ENCODE results near the gene SHC2. TPM values are rescaled to one million over a fixed set of nuclear protein-coding genes. Genes with fewer than 3 reads are reported as not detected.
A peak's percentile ranks its signal among the peaks of the same experiment; 100 is the strongest.

Gene SHC2
- total and polyA plus RNA-seq, 9 of the 15 experiments (the other 6 are each of a cell fraction or from before 2014, with no cell fraction given) = 0.14 to 0.36 (median 0.17) TPM; not detected in 5

- TF ChIP-seq EGR1 (conservative IDR thresholded peaks at IDR 0.05) (0 out of 2 replicates have a peak, but pooled peaks have one; percentile 12), ZNF695 (CRISPR knock-in tag; IDR thresholded peaks at IDR 0.05) (no peak)
- CTCF ChIA-PET (ENCODE audit: low intra/inter-chr PET ratio) = no interaction called here
- Histone ChIP-seq H3K9me3 (replicated peaks; ENCODE audit: control insufficient read depth, insufficient read depth, low read depth, low read length) (no peaks in the 10 kb centered on the region), H2AFZ (ENCODE audit: low read depth, low read length) (no peak overlapping the region), H3K79me2 (ENCODE audit: control insufficient read depth, insufficient read depth, low read length) (no peaks in the 10 kb centered on the region), H3K4me2 (ENCODE audit: insufficient read depth, low read length) (no peak overlapping the region), H3K4me1 (replicated peaks in 1 of 2; ENCODE audit: control insufficient read depth in 2 of 2, insufficient read depth in 2 of 2, low read length in 2 of 2) (peaks cover 3 to 68% of the 10 kb centered on the region in 2 experiments; a peak in 2 of 5 replicates), H3K27me3 (ENCODE audit: control insufficient read depth in 2 of 2, insufficient read depth in 2 of 2, low read length in 2 of 2) (peaks cover 31 to 66% of the 10 kb centered on the region in 2 experiments; a peak in 4 of 5 replicates), H4K20me1 (replicated peaks; ENCODE audit: control insufficient read depth, insufficient read depth, low read length) (0 out of 2 replicates have a peak, but pooled peaks cover 9% of the 10 kb centered on the region), H3K9ac (ENCODE audit: insufficient read depth in 1 of 2, low read depth in 2 of 2, low read length in 2 of 2) (no peak overlapping the region), H3K36me3 (ENCODE audit: control insufficient read depth, insufficient read depth, low read length) (no peaks in the 10 kb centered on the region), H3K4me3 (0 out of 2 replicates have a peak overlapping the region, but pooled peaks have one; percentile 15), H3K9me1 (ENCODE audit: control insufficient read depth, insufficient read depth, low read length) (no peaks in the 10 kb centered on the region), H3K27ac (ENCODE audit: extremely low read depth, low read depth, low read length) (no peak overlapping the region)
- DNase-seq (ENCODE audit: extremely low read depth in 1 of 4, low spot score in 3 of 4) (peak in 2 of 4 experiments; percentile 79 to 81), FAIRE-seq (no peak), ATAC-seq (no peak)
- intact Hi-C loops (cut with micrococcal nuclease) = no loop called here
- in situ Hi-C loops (cut with MboI) = no loop called here
- BruUV-seq (replicated peaks) = no TSS peak
- POLR2A ChIA-PET = no interaction called here
- WGBS (ENCODE audit: insufficient coverage, low coverage, missing lambda C conversion rate) = 0% methylated on average over 6 of the region's 30 CpGs
These were observed 52.4 kb downstream of the SHC2 start for GRCh38 chr19:408441-408901.

GRCh38 chr19:407511-408440, 53.1 kb downstream of the SHC2 start:
- intact Hi-C loops (cut with micrococcal nuclease) (no loop called here), in situ Hi-C loops (cut with MboI) (no loop called here)
- TF ChIP-seq SP1 (CRISPR knock-in tag; IDR thresholded peaks at IDR 0.05) (no peak), USF2 (CRISPR knock-in tag; IDR thresholded peaks at IDR 0.05) (peak; percentile 24; the same call in 1 of the 2 replicates), ATF1 (CRISPR knock-in tag; IDR thresholded peaks at IDR 0.05) (no peak), ATF1 (tag; IDR thresholded peaks at IDR 0.05) (no peak), ZNF699 (CRISPR knock-in tag; IDR thresholded peaks at IDR 0.05; ENCODE audit: insufficient replicate concordance) (no peak), ZNF316 (IDR thresholded peaks at IDR 0.05) (no peak), ZKSCAN3 (CRISPR knock-in tag; IDR thresholded peaks at IDR 0.05) (no peak), USF1 (CRISPR knock-in tag; IDR thresholded peaks at IDR 0.05) (0 out of 2 replicates have a peak, but pooled peaks have one; percentile 16), BHLHE40 (IDR thresholded peaks at IDR 0.05; ENCODE audit: low read length) (peak; percentile 12; the same call in 1 of the 2 replicates)
- no TSS peak for BruUV-seq (replicated peaks)
- H3K9me3 ChIP-seq (replicated peaks; ENCODE audit: control insufficient read depth, insufficient read depth, low read depth, low read length) = no peaks in the 10 kb centered on the region
- no peaks in the 10 kb centered on the region for H3K79me2 ChIP-seq (ENCODE audit: control insufficient read depth, insufficient read depth, low read length)
- no peak overlapping the region for H3K4me2 ChIP-seq (ENCODE audit: insufficient read depth, low read length)
- no peak overlapping the region for H3K27ac ChIP-seq (ENCODE audit: extremely low read depth, low read depth, low read length)
- H2AFZ ChIP-seq (ENCODE audit: low read depth, low read length) = no peak overlapping the region
- H3K36me3 ChIP-seq (ENCODE audit: control insufficient read depth, insufficient read depth, low read length) = no peaks in the 10 kb centered on the region
- no peak overlapping the region for H3K4me3 ChIP-seq
- no peaks in the 10 kb centered on the region for H3K9me1 ChIP-seq (ENCODE audit: control insufficient read depth, insufficient read depth, low read length)
- DNase-seq (ENCODE audit: extremely low read depth in 1 of 4, low spot score in 3 of 4) (no peak), FAIRE-seq (no peak), ATAC-seq (no peak)
- 19% methylated on average over 36 of the region's 70 CpGs for WGBS (ENCODE audit: insufficient coverage, low coverage, missing lambda C conversion rate)
- peaks cover 31 to 71% of the 10 kb centered on the region in 2 experiments; a peak in 4 of 5 replicates for H3K27me3 ChIP-seq (ENCODE audit: control insufficient read depth in 2 of 2, insufficient read depth in 2 of 2, low read length in 2 of 2)
- ChIA-PET CTCF (ENCODE audit: low intra/inter-chr PET ratio) (no interaction called here), POLR2A (interaction anchor here (1.0 kb wide), 1 partner anchor 41 kb away, joined by 3 read pairs; no protein-coding TSS in a partner anchor)
- H4K20me1 ChIP-seq (replicated peaks; ENCODE audit: control insufficient read depth, insufficient read depth, low read length) = 0 out of 2 replicates have a peak, but pooled peaks cover 14% of the 10 kb centered on the region
- H3K9ac ChIP-seq (ENCODE audit: insufficient read depth in 1 of 2, low read depth in 2 of 2, low read length in 2 of 2) = no peak overlapping the region; a peak in 1 of 4 replicates
- peaks cover 3 to 72% of the 10 kb centered on the region in 2 experiments; a peak in 2 of 5 replicates for H3K4me1 ChIP-seq (replicated peaks in 1 of 2; ENCODE audit: control insufficient read depth in 2 of 2, insufficient read depth in 2 of 2, low read length in 2 of 2)

All from K562 (cell line).